HG03196 (cell line): ENCODE data around the gene NCK2.

ENCODE experiments used
- ATAC-seq: cut with Tn5 transposase; IDR thresholded peaks from one replicate; pipeline ENCODE4 v1.9.1; 2021; ENCODE audit not compliant: unreplicated experiment

Gene NCK2

DNA sequence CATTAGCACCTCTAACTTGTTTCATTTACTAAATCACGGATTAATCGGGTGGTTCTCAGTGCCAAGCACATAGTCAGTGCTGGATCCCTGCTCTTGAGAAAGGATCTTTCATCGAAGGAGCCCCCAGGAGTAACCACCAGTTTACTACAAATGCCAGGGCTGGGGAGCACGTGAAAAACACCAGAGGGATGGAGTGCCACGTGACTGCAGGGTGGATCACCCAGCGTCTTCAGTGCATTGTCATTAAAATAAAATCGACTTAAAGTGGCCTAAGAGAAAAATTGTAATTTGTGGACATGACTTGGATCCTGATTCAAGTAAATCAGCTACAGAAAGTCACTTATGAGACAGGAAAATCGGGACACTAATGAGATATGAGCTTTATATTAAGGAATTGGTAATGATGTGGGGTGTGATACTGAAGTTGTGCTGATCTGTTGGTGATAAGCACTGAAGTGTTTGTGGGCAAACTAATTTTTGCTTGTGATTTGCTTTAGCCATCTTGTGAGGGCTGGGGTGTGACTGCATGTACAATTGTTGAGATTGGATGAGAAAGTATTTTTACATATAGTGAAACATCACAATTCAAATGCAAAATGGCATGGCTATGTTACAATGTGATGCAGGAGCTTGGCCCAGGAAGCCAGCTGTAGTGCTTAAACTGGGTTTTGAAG, 63.8 kb downstream of the NCK2 start:
- ATAC-seq = no peak

DNA sequence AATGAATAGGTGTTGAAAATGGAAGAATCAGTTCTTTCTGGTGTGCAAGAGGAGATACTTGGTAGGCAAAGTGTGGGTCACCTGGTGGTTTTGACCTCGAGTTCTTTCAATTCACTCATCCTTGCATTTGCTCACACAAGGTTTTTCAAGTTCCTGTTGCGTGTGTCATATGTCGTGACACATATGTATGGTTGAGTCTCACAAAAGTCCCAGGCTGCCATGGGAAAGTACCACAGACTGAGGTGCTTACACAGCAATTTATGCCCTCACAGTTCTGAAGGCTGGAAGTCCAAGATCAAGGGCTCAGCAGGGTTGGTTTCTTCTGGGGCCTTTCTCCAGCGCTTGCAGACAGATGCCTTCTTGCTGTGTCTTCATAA, 64.4 kb downstream of the NCK2 start:
- peak; percentile 39 for ATAC-seq

GRCh38 chr2:105809723-105810122, 65.0 kb downstream of the NCK2 start:
- ATAC-seq = no peak

- ATAC-seq = peak; percentile 79
Measured at GRCh38 chr2:105812180-105813044, 67.7 kb downstream of the NCK2 start.

DNA sequence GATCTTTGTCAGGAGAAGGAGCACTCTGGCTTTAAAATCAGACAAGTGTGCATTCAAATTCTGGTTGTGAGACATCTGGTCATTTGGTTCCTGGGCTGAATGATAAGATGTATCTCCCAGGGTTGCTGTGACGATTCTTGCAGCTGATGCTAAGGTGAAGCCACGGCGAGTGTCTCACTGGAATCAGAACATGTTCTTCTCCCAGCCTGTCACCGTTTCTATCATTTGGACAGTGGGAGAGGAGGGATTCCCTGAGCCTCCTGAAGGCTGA, 68.3 kb downstream of the NCK2 start:
- no peak for ATAC-seq

DNA sequence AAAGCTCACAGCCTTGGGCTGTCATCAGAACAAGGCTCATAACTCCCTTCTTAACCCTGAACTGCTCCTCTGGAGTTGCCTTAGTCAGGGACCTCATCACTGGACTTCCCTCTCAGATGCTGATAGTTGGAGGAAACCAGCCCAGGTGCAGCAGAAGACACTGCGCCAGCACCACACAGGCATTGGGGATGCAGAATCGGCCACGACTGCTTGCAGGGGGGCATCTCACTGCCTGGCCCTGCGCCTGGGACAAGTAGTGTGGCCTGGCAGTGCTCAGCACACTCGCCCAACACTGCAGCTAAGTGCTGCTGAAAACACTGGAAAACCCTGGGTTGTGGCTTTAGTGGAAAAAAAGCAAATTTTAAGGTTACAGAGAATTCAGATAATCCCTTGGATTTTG, 68.7 kb downstream of the NCK2 start:
- no peak for ATAC-seq

GRCh38 chr2:105814291-105814940, 69.7 kb downstream of the NCK2 start:
- ATAC-seq = no peak

GRCh38 chr2:105815401-105815800, 70.7 kb downstream of the NCK2 start:
- no peak for ATAC-seq

GRCh38 chr2:105820151-105820550, 75.4 kb downstream of the NCK2 start:
- no peak for ATAC-seq

DNA sequence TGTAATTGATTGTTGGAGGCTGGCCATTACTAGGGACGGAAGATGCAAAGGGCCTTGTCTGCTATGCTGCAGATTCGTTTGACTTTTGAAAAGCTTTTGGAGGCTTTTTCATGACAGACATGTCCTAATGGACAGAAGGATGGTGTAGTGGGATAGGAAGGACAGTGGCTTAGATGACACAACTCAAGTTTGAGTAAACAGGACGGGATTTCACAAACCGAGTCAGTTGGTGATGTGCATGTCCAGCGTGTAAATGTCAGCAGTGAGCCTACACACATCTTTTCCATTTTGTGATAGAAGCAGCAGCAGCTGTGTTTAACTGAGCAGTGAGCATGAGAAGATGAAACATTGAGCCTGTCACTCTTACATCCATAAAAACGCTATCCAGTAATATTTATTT, 76.0 kb downstream of the NCK2 start:
- ATAC-seq = no peak

- no peak for ATAC-seq
Measured at GRCh38 chr2:105821428-105822125, 76.9 kb downstream of the NCK2 start.

- ATAC-seq = peak; percentile 76
Measured at GRCh38 chr2:105822186-105822585, 77.5 kb downstream of the NCK2 start.

GRCh38 chr2:105824446-105824845, 79.7 kb downstream of the NCK2 start:
- no peak for ATAC-seq

DNA sequence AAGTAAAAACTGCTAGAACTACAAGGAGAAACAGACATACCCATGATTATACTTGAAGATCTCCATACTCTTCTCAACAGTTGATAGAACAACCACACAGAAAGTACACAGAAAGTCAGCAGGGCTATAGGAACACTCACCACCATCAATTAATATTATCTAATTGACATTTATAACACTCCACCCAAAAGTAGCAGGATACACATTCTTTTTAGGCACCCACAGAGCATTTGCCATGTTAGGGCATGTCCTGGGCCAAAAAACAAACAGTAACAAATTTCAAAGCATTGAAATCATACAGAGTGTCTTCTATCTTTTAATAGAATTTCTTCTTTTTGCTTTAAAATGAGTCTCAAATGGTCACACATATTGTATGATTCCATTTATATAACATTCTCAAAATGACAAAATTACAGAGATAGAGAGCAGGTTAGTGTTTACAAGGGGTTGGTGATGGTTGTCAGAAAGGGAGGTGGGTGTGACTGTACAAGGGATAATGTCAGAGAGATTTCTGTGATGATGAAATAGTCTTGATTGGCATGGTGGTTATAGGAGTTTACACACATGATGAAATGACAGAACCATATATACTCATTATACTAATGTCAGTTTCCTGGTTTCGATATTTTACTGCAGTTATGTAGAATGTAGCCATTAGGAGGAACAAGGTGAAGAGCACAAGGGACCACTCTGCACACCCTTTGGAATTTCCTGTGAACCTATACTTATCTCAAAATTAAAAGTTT, 82.8 kb downstream of the NCK2 start:
- ATAC-seq = no peak

- no peak for ATAC-seq
Measured at GRCh38 chr2:105828558-105828957, 83.8 kb downstream of the NCK2 start.

GRCh38 chr2:105834931-105835330, 90.2 kb downstream of the NCK2 start:
- ATAC-seq = peak; percentile 80

DNA sequence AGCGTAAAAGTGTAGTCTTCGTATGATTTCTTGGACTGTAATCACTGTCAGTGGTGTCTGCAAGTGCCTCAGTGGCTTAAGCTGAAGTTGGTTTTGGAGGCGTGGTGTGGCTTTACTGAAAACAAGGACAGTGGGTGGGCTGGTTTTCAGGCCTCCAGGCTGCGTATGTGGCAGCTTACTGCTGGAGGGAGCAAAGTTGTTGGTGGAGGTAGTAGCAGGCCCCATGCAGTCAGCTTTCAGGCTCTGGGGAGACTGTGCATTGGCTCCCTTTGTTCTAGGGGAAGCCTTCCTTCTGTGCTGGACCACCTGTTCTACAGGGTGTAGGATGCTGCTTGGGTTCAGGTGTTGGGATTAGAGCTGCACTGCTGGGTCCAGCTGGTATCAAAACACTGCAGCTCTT, 91.6 kb downstream of the NCK2 start:
- no peak for ATAC-seq

DNA sequence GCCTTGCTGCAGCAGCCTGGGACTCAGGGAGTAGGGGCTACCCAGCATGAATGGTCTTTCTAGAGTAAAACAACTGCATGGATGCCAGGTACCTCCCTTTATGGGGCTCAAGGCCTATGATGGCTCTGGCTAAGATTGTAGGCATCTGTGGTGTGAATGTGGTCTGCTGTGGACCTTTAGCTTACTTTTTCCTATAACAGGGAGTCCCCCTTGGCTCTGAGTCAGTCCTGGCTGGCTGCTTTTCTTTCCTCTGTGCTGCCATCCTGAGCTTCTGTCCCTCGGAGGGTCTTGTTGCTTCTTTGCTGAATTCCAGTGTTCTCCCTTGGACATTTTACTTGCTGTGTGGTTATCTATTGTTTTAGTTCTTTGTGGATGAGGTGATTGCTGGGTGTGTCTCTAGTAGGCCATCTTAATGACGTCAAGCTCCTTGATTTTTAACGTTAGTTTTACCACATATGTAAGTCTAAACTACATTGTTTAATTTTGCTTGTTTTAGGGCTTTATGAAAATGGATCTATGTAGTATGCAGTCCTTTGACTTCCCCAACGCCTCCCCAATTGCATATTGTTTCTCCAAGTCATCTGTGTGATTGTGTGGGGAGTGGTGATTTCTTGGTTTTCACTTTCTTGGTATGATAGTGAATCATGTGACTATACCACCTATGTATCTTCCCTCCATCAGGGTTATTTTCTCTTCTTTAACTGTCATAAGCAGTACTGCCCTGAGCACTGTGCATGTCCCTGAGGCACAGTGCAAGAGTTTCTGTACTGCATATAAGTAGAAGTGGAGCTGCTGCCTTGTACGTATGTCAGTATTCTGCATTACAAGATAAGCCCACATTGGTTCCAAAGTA, 92.4 kb downstream of the NCK2 start:
- no peak for ATAC-seq

GRCh38 chr2:105839793-105840192, 95.1 kb downstream of the NCK2 start:
- ATAC-seq = no peak

DNA sequence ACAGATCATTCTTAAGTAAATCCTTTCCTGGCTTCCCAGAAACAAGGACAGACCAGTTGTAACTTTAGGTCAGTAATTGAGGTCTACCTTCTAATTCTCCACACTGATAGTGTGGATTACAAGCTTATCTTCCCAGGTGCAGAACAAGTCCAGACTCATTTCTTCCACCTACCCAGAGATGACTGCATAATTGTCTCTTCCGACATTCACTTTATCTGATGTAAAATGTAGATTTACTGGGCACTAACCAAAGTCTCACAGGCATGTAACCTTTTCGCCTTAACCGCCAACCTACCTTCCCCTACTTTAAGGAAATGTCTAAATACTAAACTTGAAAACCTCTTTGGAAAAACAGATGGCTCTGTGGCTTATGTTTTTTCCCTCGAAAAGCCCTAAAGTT, 96.2 kb downstream of the NCK2 start:
- no peak for ATAC-seq
